Neural cell (in vitro differentiated cells): ENCODE data around the gene LAIR2. TPM values are rescaled to one million over a fixed set of nuclear protein-coding genes. Genes with fewer than 3 reads are reported as not detected.

Experiments used
- H2AFZ ChIP-seq: fragments of 200-600, 300-800 bp; sonication (generic), shearing (Covaris generic); 2 replicates; pipeline ENCODE4 v1.6.0; 2014; ENCODE audit warnings: low read depth, mild to moderate bottlenecking, antibody characterized with exemption, low read length, moderate library complexity
- H3F3A ChIP-seq: fragments of 200-600 bp; shearing (Covaris generic); 2 replicates; pipeline ENCODE4 v1.6.1; 2016; ENCODE audit warnings: mild to moderate bottlenecking, moderate library complexity, mixed read lengths, antibody characterized with exemption, low read length; ENCODE audit not compliant: insufficient read depth, poor library complexity, severe bottlenecking
- H3K27ac ChIP-seq: fragments of 200-600, 300-800 bp; sonication (generic), shearing (Covaris generic); 2 replicates; pipeline ENCODE4 v1.5.1; 2014; ENCODE audit warnings: mild to moderate bottlenecking, low read length, moderate library complexity
- H3K27me3 ChIP-seq: fragments of 300-800, 200-600 bp; sonication (generic), shearing (Covaris generic); 2 replicates; pipeline ENCODE4 v1.6.0; 2014; ENCODE audit warnings: mild to moderate bottlenecking, low read depth, low read length, moderate library complexity; ENCODE audit not compliant: insufficient read depth
- H3K36me3 ChIP-seq: fragments of 300-800, 200-600 bp; sonication (generic), shearing (Covaris generic); 2 replicates; pipeline ENCODE4 v1.5.1; 2014; ENCODE audit warnings: mild to moderate bottlenecking, antibody characterized with exemption, low read length, moderate library complexity; ENCODE audit not compliant: insufficient read depth
- H3K4me2 ChIP-seq: fragments of 300-800, 200-600 bp; sonication (generic), shearing (Covaris generic); 2 replicates; pipeline ENCODE4 v1.6.0; 2014; ENCODE audit warnings: mild to moderate bottlenecking, low read length
- H3K4me3 ChIP-seq: fragments of 300-800, 200-600 bp; sonication (generic), shearing (Covaris generic); 2 replicates; pipeline ENCODE4 v1.5.1; 2014; ENCODE audit warnings: mild to moderate bottlenecking, low read length, moderate library complexity
- H3K79me2 ChIP-seq: fragments of 200-600 bp; shearing (Covaris generic); replicated peaks from 2 replicates; pipeline ENCODE4 v1.6.0; 2014; ENCODE audit warnings: mild to moderate bottlenecking, low read length, moderate library complexity; ENCODE audit not compliant: insufficient read depth
- H3K9ac ChIP-seq: fragments of 300-800, 200-600 bp; sonication (generic), shearing (Covaris generic); 2 replicates; pipeline ENCODE4 v1.6.1; 2016; ENCODE audit warnings: mild to moderate bottlenecking, low read length, mixed read lengths
- H3K9me2 ChIP-seq: fragments of 200-600 bp; shearing (Covaris generic); 2 replicates; pipeline ENCODE4 v1.6.1; 2016; ENCODE audit warnings: mild to moderate bottlenecking, low read length, mixed read lengths; ENCODE audit not compliant: insufficient read depth
- H3K9me3 ChIP-seq: fragments of 200-600, 300-800 bp; sonication (generic), shearing (Covaris generic); 2 replicates; pipeline ENCODE4 v1.6.1; 2016; ENCODE audit warnings: mild to moderate bottlenecking, mixed run types, low read length, moderate library complexity, mixed read lengths
- H4K20me1 ChIP-seq: fragments of 200-600 bp; shearing (Covaris generic); 2 replicates; pipeline ENCODE4 v1.6.1; 2016; ENCODE audit warnings: mild to moderate bottlenecking, mixed run types; ENCODE audit not compliant: insufficient read depth
- EP300 ChIP-seq: fragments of 450-650 bp; conservative IDR thresholded peaks from 2 replicates; pipeline ENCODE4 v1.6.1; 2014; ENCODE audit warnings: antibody characterized with exemption, mild to moderate bottlenecking, moderate library complexity; ENCODE audit not compliant: poor library complexity, severe bottlenecking
- EZH2 ChIP-seq: fragments of 200-600, 300-800 bp; shearing (Covaris generic), sonication (generic); IDR thresholded peaks from 2 replicates; pipeline ENCODE4 v1.6.1; 2014; ENCODE audit warnings: antibody characterized with exemption, low read length, borderline replicate concordance, mild to moderate bottlenecking; ENCODE audit not compliant: insufficient read depth, poor library complexity, severe bottlenecking
- MXI1 ChIP-seq: fragments of 450-650 bp; conservative IDR thresholded peaks from 2 replicates; pipeline ENCODE4 v1.6.1; 2014; ENCODE audit warnings: antibody characterized with exemption, mild to moderate bottlenecking; ENCODE audit not compliant: poor library complexity, severe bottlenecking
- POLR2AphosphoS5 ChIP-seq: IDR thresholded peaks from 2 replicates; pipeline ENCODE4 v1.6.1; 2012
- RAD21 ChIP-seq: fragments of 450-650 bp; conservative IDR thresholded peaks from 2 replicates; pipeline ENCODE4 v1.6.1; 2014; ENCODE audit warnings: antibody characterized with exemption, mild to moderate bottlenecking, moderate library complexity
- SMC3 ChIP-seq: fragments of 450-650 bp; conservative IDR thresholded peaks from 2 replicates; pipeline ENCODE4 v1.6.1; 2014; ENCODE audit warnings: antibody characterized with exemption, mild to moderate bottlenecking, moderate library complexity; ENCODE audit not compliant: poor library complexity
- TAF1 ChIP-seq: IDR thresholded peaks from 2 replicates; pipeline ENCODE4 v1.6.1; 2012; ENCODE audit warnings: low read depth
- polyA plus RNA-seq: library from polyadenylated mRNA; depleted of rRNA; stranded (reverse); fragments of >200 nt; gene quantifications from 2 replicates; pipeline ENCODE4 v1.2.3, GENCODE V29; 2014
- TF ChIP-seq, protein P1 (sequence below): IDR thresholded peaks from 2 replicates; pipeline ENCODE4 v1.6.1; 2012; ENCODE audit warnings: borderline replicate concordance
- TF ChIP-seq, protein P2 (sequence below): fragments of 450-650 bp; IDR thresholded peaks from 2 replicates; pipeline ENCODE4 v1.5.1; 2014; ENCODE audit warnings: antibody characterized with exemption, mild to moderate bottlenecking, moderate library complexity; ENCODE audit not compliant: poor library complexity, severe bottlenecking

LAIR2 gene
- polyA plus RNA-seq, 1 donor from 2014 or later: not detected

- H3F3A ChIP-seq: no peaks in the 10 kb centered on the region
- TF ChIP-seq EZH2 (no peak), POLR2AphosphoS5 (no peak), MXI1 (no peak), EP300 (no peak)
- no peaks in the 10 kb centered on the region for H3K27me3 ChIP-seq
- H3K79me2 ChIP-seq: no peaks in the 10 kb centered on the region
- no peaks in the 10 kb centered on the region for H4K20me1 ChIP-seq
- H3K36me3 ChIP-seq: no peaks in the 10 kb centered on the region
- no peak overlapping the region for H3K4me3 ChIP-seq
- no peaks in the 10 kb centered on the region for H3K9me2 ChIP-seq
- no peak overlapping the region for H2AFZ ChIP-seq
- H3K27ac ChIP-seq: no peak overlapping the region
- no peaks in the 10 kb centered on the region for H3K9me3 ChIP-seq
- no peak overlapping the region for H3K9ac ChIP-seq
- H3K4me2 ChIP-seq: no peak overlapping the region
These were observed 23.0 kb downstream of the LAIR2 start for GRCh38 chr19:54525636-54526035.

DNA sequence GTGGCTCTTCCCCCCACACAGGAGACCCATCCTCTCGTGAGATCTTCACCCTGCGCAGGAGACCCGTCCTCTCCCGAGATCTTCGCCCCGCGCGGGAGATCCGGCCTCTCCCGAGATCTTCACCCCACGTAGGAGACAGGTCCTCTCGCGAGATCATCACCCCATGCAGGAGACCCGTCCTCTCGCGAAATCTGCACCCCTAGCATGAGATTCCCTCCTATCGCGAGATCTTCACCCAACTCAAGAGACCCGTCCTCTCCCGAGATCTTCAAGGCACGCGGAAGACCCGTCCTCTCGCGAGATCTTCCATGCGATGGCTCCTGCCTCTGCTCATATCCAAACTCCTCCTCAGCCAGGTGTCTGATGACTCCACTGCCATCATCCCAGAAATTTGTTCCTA, 24.3 kb downstream of the LAIR2 start:
- no peaks in the 10 kb centered on the region for H4K20me1 ChIP-seq
- H3K9me2 ChIP-seq: no peaks in the 10 kb centered on the region
- H3K9me3 ChIP-seq: no peaks in the 10 kb centered on the region
- H3K4me2 ChIP-seq: no peak overlapping the region
- H3K27me3 ChIP-seq: no peaks in the 10 kb centered on the region
- H3K27ac ChIP-seq: no peak overlapping the region
- H3K4me3 ChIP-seq: no peak overlapping the region
- no peaks in the 10 kb centered on the region for H3K36me3 ChIP-seq
- no peaks in the 10 kb centered on the region for H3K79me2 ChIP-seq
- no peaks in the 10 kb centered on the region for H3F3A ChIP-seq
- no peak overlapping the region for H3K9ac ChIP-seq
- H2AFZ ChIP-seq: no peak overlapping the region
- TF ChIP-seq EZH2 (no peak), TAF1 (no peak)

- H3K9me2 ChIP-seq: no peaks in the 10 kb centered on the region
- H3K79me2 ChIP-seq: no peaks in the 10 kb centered on the region
- no peak overlapping the region for H3K27ac ChIP-seq
- H3K4me3 ChIP-seq: no peak overlapping the region
- no peak overlapping the region for H3K9ac ChIP-seq
- no peak for TF ChIP-seq TAF1
- no peak for TF ChIP-seq SMC3
- TF ChIP-seq, protein P1, sequence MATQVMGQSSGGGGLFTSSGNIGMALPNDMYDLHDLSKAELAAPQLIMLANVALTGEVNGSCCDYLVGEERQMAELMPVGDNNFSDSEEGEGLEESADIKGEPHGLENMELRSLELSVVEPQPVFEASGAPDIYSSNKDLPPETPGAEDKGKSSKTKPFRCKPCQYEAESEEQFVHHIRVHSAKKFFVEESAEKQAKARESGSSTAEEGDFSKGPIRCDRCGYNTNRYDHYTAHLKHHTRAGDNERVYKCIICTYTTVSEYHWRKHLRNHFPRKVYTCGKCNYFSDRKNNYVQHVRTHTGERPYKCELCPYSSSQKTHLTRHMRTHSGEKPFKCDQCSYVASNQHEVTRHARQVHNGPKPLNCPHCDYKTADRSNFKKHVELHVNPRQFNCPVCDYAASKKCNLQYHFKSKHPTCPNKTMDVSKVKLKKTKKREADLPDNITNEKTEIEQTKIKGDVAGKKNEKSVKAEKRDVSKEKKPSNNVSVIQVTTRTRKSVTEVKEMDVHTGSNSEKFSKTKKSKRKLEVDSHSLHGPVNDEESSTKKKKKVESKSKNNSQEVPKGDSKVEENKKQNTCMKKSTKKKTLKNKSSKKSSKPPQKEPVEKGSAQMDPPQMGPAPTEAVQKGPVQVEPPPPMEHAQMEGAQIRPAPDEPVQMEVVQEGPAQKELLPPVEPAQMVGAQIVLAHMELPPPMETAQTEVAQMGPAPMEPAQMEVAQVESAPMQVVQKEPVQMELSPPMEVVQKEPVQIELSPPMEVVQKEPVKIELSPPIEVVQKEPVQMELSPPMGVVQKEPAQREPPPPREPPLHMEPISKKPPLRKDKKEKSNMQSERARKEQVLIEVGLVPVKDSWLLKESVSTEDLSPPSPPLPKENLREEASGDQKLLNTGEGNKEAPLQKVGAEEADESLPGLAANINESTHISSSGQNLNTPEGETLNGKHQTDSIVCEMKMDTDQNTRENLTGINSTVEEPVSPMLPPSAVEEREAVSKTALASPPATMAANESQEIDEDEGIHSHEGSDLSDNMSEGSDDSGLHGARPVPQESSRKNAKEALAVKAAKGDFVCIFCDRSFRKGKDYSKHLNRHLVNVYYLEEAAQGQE: no peak
- no peak for TF ChIP-seq RAD21
- no peak for TF ChIP-seq EP300
- TF ChIP-seq POLR2AphosphoS5: no peak
- TF ChIP-seq, protein P2, sequence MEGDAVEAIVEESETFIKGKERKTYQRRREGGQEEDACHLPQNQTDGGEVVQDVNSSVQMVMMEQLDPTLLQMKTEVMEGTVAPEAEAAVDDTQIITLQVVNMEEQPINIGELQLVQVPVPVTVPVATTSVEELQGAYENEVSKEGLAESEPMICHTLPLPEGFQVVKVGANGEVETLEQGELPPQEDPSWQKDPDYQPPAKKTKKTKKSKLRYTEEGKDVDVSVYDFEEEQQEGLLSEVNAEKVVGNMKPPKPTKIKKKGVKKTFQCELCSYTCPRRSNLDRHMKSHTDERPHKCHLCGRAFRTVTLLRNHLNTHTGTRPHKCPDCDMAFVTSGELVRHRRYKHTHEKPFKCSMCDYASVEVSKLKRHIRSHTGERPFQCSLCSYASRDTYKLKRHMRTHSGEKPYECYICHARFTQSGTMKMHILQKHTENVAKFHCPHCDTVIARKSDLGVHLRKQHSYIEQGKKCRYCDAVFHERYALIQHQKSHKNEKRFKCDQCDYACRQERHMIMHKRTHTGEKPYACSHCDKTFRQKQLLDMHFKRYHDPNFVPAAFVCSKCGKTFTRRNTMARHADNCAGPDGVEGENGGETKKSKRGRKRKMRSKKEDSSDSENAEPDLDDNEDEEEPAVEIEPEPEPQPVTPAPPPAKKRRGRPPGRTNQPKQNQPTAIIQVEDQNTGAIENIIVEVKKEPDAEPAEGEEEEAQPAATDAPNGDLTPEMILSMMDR: no peak
- TF ChIP-seq MXI1: no peak
- TF ChIP-seq EZH2: no peak
- H3K9me3 ChIP-seq: no peaks in the 10 kb centered on the region
- H3K36me3 ChIP-seq: no peaks in the 10 kb centered on the region
- H2AFZ ChIP-seq: no peak overlapping the region
- H3K27me3 ChIP-seq: no peaks in the 10 kb centered on the region
- H4K20me1 ChIP-seq: no peaks in the 10 kb centered on the region
- H3F3A ChIP-seq: no peaks in the 10 kb centered on the region
- H3K4me2 ChIP-seq: no peak overlapping the region
These were observed 28.2 kb downstream of the LAIR2 start for GRCh38 chr19:54530866-54531265.
